Adrenal gland (tissue), 12 donors: ENCODE data around the gene KCNK3. TPM values are rescaled to one million over a fixed set of nuclear protein-coding genes. Genes with fewer than 3 reads are reported as not detected.
A peak's percentile ranks its signal among the peaks of the same experiment; 100 is the strongest.

Experiments used
- DNase-seq, 7 donors: peaks; one replicate each; pipeline ENCODE4 v3.0.0-alpha.2; 2019 to 2020
- H3K27ac ChIP-seq, 5 donors: fragments of 200-600 bp; sonication (generic) in 4 of 5; 1 replicate in 3 of 5; 2 replicates in 2 of 5; pipeline versions ENCODE4 v1.5.1 to v1.8.0; 2016 to 2020; ENCODE audit warnings: mild to moderate bottlenecking in 1 of 5
- H3K27me3 ChIP-seq: fragments of 200-600 bp; 2 replicates; pipeline ENCODE4 v1.8.0; 2021
- H3K36me3 ChIP-seq, 2 donors: fragments of 200-600 bp; replicated peaks in 1 of 2; 1 replicate in 1 of 2; 2 replicates in 1 of 2; pipeline versions ENCODE4 v1.5.1 to v1.8.0; 2018 to 2022
- H3K4me1 ChIP-seq, 2 donors: fragments of 200-600 bp; replicated peaks in 1 of 2; 1 replicate in 1 of 2; 2 replicates in 1 of 2; pipeline versions ENCODE4 v1.5.1 to v1.8.0; 2018 to 2021
- H3K4me3 ChIP-seq, 4 donors: fragments of 200-600 bp; sonication (generic) in 3 of 4; one replicate each; pipeline ENCODE4 v1.5.1; 2016 to 2018
- H3K9me3 ChIP-seq, 3 donors: fragments of 200-600 bp; sonication (generic) in 1 of 3; replicated peaks in 1 of 3; 1 replicate in 2 of 3; 2 replicates in 1 of 3; pipeline versions ENCODE4 v1.5.1 to v1.8.0; 2016 to 2021
- POLR2A ChIP-seq, 2 donors: fragments of 450-650 bp; IDR thresholded peaks; one replicate each; pipeline ENCODE4 v1.6.1; 2017; ENCODE audit warnings: antibody characterized with exemption in 2 of 2, mild to moderate bottlenecking in 2 of 2, moderate library complexity in 1 of 2
- WGBS, 4 donors: extraction: QIAGEN DNeasy Blood & Tissue Kit in 2 of 4; methylation state at CpG; one replicate each; pipeline versions ENCODE4 v1.1.5 to v1.1.7; 2013 to 2017; 5-methylcytosine and 5-hydroxymethylcytosine counted together
- intact Hi-C, 2 donors: fragments of 100-400 bp; cut with DNase I; formaldehyde crosslinking; loops; one replicate each; pipeline versions ENCODE4 v1.14.1 to v1.15.0; 2022 to 2023
- polyA plus RNA-seq, 3 donors: library from polyadenylated mRNA; stranded (reverse); fragments of 200-250 nt in 2 of 3; fragments of 350-450 nt in 1 of 3; fragmentation: Illumina TruSeq in 1 of 3; extraction: RNeasy Lipid Tissue Mini Kit (QIAGEN cat#74804) in 1 of 3; gene quantifications; one replicate each; pipeline ENCODE4 v1.2.3, GENCODE V29; 2013 to 2014
- total RNA-seq, 9 donors: library from RNA; depleted of rRNA in 4 of 9; stranded (reverse); fragments of >200 nt in 4 of 9; fragments of 120-200 nt in 1 of 9; fragmentation: NEBNext Ultra II Directional in 1 of 9; extraction: Animal tissue kit (Norgen Biotek cat#: 25700) in 1 of 9; gene quantifications; one replicate each; pipeline versions ENCODE4 v1.1.0 to v1.2.4, GENCODE V29; 2013 to 2023
- TF ChIP-seq, protein P1 (sequence below), 6 experiments: fragments of 450-650 bp in 4 of 6; fragments of 200-600 bp in 2 of 6; sonication (generic) in 1 of 6; IDR thresholded peaks; 1 replicate in 5 of 6; 2 replicates in 1 of 6; pipeline versions ENCODE4 v1.5.1 to v1.8.0; 2016 to 2021; ENCODE audit warnings: antibody characterized with exemption in 6 of 6, mild to moderate bottlenecking in 2 of 6, moderate library complexity in 1 of 6
- donor health status: healthy with polysubstance abuse.
- donor health status: Bipolar disorder and iron deficiency.
- donor health status: DM: yes; HTN: yes; CAD: no.
- donor health status: DM: no; HTN: no; CAD: no.
- donor health status: DM: no; HTN: no; CAD: no.
- donor health status: DM: yes; HTN: yes; CAD: no.

The KCNK3 gene
- total and polyA plus RNA-seq, 12 donors, result 69.6 to 595 (median 382) TPM

DNA sequence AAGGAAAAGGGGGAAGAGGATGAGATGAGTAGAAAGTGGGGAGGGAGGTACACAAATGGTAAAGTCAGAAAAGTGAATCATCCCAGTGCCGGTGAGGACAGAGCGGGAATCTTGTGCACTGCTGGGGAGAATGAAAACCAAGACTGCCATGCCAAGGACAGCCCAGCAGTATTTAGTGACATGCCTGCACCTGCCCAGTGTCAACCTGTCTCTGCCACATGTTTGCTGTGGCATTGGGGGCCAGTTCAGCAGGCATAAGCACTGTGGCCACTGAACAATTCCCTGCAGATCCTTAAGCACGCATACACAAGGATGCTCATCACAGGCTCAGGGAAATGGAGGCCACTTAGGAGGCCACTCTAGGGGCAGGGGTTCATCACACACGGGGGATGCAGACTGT, 5.2 kb upstream of the KCNK3 start:
- Histone ChIP-seq H3K36me3 (no peaks in the 10 kb centered on the region), H3K27ac (no peak overlapping the region), H3K27me3 (no peaks in the 10 kb centered on the region), H3K4me3 (no peak overlapping the region), H3K4me1 (peaks cover 16 to 37% of the 10 kb centered on the region in 2 donors), H3K9me3 (no peaks in the 10 kb centered on the region)
- intact Hi-C loops, result no loop called here
- DNase-seq, result peak in 1 of 7 donors; percentile 20
- WGBS, 4 donors, result 64 to 85% (median 73%) methylated on average over 3 to 4 of the region's 4 CpGs
- TF ChIP-seq POLR2A (IDR thresholded peaks at IDR 0.05), result no peak
- TF ChIP-seq, protein P1, sequence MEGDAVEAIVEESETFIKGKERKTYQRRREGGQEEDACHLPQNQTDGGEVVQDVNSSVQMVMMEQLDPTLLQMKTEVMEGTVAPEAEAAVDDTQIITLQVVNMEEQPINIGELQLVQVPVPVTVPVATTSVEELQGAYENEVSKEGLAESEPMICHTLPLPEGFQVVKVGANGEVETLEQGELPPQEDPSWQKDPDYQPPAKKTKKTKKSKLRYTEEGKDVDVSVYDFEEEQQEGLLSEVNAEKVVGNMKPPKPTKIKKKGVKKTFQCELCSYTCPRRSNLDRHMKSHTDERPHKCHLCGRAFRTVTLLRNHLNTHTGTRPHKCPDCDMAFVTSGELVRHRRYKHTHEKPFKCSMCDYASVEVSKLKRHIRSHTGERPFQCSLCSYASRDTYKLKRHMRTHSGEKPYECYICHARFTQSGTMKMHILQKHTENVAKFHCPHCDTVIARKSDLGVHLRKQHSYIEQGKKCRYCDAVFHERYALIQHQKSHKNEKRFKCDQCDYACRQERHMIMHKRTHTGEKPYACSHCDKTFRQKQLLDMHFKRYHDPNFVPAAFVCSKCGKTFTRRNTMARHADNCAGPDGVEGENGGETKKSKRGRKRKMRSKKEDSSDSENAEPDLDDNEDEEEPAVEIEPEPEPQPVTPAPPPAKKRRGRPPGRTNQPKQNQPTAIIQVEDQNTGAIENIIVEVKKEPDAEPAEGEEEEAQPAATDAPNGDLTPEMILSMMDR (IDR thresholded peaks at IDR 0.05), result no peak

DNA sequence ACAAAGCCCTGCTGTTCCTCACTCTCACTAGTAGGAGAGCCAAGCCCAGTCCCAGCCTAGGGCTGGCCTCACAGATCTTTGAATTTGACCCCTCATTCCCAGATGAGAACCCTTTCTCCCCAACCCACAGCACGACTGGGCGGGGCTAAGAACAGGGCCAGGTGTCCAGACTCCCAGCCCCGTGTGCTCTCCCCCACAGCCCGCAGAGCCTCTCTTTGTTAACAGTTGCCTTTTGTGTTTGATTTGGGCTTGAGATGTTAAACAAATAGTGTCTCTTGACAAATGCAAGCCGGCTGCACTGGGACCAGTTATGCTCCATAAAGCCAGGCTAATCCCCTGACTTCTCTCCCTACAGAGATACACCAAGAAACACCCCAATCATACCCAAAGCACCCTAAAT, 4.7 kb upstream of the KCNK3 start:
- DNase-seq, result peak in 1 of 7 donors; percentile 10
- no peak overlapping the region for H3K27ac ChIP-seq
- peaks cover 16 to 37% of the 10 kb centered on the region in 2 donors for H3K4me1 ChIP-seq
- H3K27me3 ChIP-seq, result no peaks in the 10 kb centered on the region
- H3K9me3 ChIP-seq, result no peaks in the 10 kb centered on the region
- no peaks in the 10 kb centered on the region for H3K36me3 ChIP-seq
- no peak overlapping the region for H3K4me3 ChIP-seq
- TF ChIP-seq, protein P1 (IDR thresholded peaks at IDR 0.05), result no peak
- no peak for TF ChIP-seq POLR2A (IDR thresholded peaks at IDR 0.05)
- 76 to 91% (median 86%) methylated on average over 5 of the region's 5 CpGs for WGBS, 4 donors
- intact Hi-C loops, result no loop called here

DNA sequence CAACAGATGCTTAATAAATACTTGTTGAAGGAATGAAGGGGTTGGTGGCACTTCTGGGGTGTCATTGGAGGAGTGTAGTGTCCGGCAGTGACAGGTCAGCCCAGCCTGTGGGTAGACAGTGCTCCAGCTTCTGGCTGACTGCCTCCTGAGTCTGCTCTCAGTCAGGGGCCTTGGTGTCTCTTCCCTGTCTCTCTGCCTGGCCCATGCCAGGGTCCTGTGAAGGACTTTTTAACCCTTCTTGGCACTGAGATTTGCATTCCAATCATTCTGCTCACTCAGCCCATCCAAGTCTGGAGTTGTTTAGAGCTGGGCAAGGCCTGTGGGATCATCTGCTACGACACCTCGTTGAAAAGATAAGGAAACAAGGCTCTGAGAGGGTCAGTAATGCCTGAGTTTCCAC, 1.4 kb upstream of the KCNK3 start:
- Histone ChIP-seq H3K36me3 (no peaks in the 10 kb centered on the region), H3K27me3 (no peaks in the 10 kb centered on the region), H3K4me3 (peak overlapping the region in 1 of 4 donors; percentile 23), H3K4me1 (peaks cover 37 to 38% of the 10 kb centered on the region in 2 donors), H3K9me3 (no peaks in the 10 kb centered on the region), H3K27ac (peak overlapping the region; percentile 88 to 95 (median 92))
- WGBS, 4 donors, result 26 to 43% (median 34%) methylated on average over 3 of the region's 3 CpGs
- peak in 6 of 7 donors; percentile 75 to 90 (median 86) for DNase-seq
- intact Hi-C loops, result no loop called here
- TF ChIP-seq POLR2A (IDR thresholded peaks at IDR 0.05), result no peak
- TF ChIP-seq, protein P1 (IDR thresholded peaks at IDR 0.05), result no peak

DNA sequence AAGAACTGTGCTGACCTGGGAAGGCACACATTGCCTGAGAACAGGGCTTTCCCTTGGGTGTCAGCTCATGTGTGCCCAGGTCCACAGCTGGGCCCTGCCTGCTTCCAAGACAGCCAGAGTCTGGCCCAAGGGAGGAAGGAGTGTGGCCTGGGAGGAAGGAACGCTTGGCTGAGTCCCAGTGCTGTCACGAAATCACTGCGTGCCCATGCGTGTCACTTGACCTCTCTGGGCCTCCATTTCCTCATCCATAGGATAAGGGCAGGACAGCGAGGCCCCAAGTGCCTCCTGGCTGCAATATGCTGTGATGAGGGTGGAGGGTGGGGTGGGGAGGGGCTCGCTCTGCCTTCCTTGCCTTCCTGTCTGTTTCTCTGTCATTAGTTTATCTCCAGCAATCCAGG, 642 bp upstream of the KCNK3 start:
- intact Hi-C loops, result no loop called here
- H3K27ac ChIP-seq, result peak overlapping the region; percentile 88 to 95 (median 92)
- peaks cover 34 to 40% of the 10 kb centered on the region in 2 donors for H3K4me1 ChIP-seq
- 8 to 15% (median 12%) methylated on average over 2 to 6 of the region's 6 CpGs for WGBS, 4 donors
- TF ChIP-seq, protein P1 (IDR thresholded peaks at IDR 0.05), result no peak
- peak in 1 of 2 donors; percentile 61 for TF ChIP-seq POLR2A (IDR thresholded peaks at IDR 0.05)
- H3K4me3 ChIP-seq, result peak overlapping the region in 1 of 4 donors; percentile 82
- peak in 6 of 7 donors; percentile 85 to 93 (median 87) for DNase-seq
- H3K27me3 ChIP-seq, result no peaks in the 10 kb centered on the region
- no peaks in the 10 kb centered on the region for H3K9me3 ChIP-seq
- peaks cover 0 to 3% of the 10 kb centered on the region in 2 donors for H3K36me3 ChIP-seq
